Measurements from ENCODE around the gene HLA-DPB1. TPM values are rescaled to one million over a fixed set of nuclear protein-coding genes. Genes with fewer than 3 reads are reported as not detected.

The HLA-DPB1 gene
- total and polyA plus RNA-seq, 9 of the 15 experiments (the other 6 are each of a cell fraction or from before 2014, with no cell fraction given): 0.07 to 1.2 (median 0.51) TPM

GRCh38 chr6:33057222-33058150, 18.3 kb upstream of the HLA-DPB1 start:
- TF ChIP-seq NONO (IDR thresholded peaks at IDR 0.05; ENCODE audit: low read depth in 2 of 2, low read length in 1 of 2) (no peak), ZKSCAN1 (IDR thresholded peaks at IDR 0.05; ENCODE audit: low read depth, low read length) (no peak), DLX4 (CRISPR knock-in tag; IDR thresholded peaks at IDR 0.05) (no peak)
- ChIA-PET CTCF (ENCODE audit: low intra/inter-chr PET ratio) (interaction anchor here (0.6 kb wide), 1 partner anchor 88 kb away, joined by 3 read pairs; no protein-coding TSS in a partner anchor), POLR2A (interaction anchor here (0.6 to 1.7 kb wide), 3 partner anchors 10 to 160 kb away, joined by 3 to 4 read pairs (median 3); no protein-coding TSS in a partner anchor)
- in situ Hi-C loops (cut with MboI): no loop called here
- no peaks in the 10 kb centered on the region for H4K20me1 ChIP-seq (replicated peaks; ENCODE audit: control insufficient read depth, insufficient read depth, low read length)
- ATAC-seq (no peak), DNase-seq (ENCODE audit: extremely low read depth in 1 of 4, low spot score in 3 of 4) (no peak), FAIRE-seq (no peak)
- intact Hi-C loops (cut with micrococcal nuclease): no loop called here
- no TSS peak for BruUV-seq (replicated peaks)
- no peak overlapping the region for H3K4me2 ChIP-seq (ENCODE audit: insufficient read depth, low read length)
- no peak overlapping the region for H3K9ac ChIP-seq (ENCODE audit: insufficient read depth in 1 of 2, low read depth in 2 of 2, low read length in 2 of 2)
- no peaks in the 10 kb centered on the region; the same call in 1 of the 2 replicates for H3K9me3 ChIP-seq (replicated peaks; ENCODE audit: control insufficient read depth, insufficient read depth, low read depth, low read length)
- H3K27me3 ChIP-seq (ENCODE audit: control insufficient read depth in 2 of 2, insufficient read depth in 2 of 2, low read length in 2 of 2): peaks cover 0 to 2% of the 10 kb centered on the region in 2 experiments; a peak in 2 of 5 replicates
- no peak overlapping the region for H2AFZ ChIP-seq (ENCODE audit: low read depth, low read length)
- no peaks in the 10 kb centered on the region for H3K36me3 ChIP-seq (ENCODE audit: control insufficient read depth, insufficient read depth, low read length)
- 0% methylated on average over 6 of the region's 6 CpGs for WGBS (ENCODE audit: insufficient coverage, low coverage, missing lambda C conversion rate)
- H3K79me2 ChIP-seq (ENCODE audit: control insufficient read depth, insufficient read depth, low read length): no peaks in the 10 kb centered on the region
- H3K9me1 ChIP-seq (ENCODE audit: control insufficient read depth, insufficient read depth, low read length): no peaks in the 10 kb centered on the region
- H3K27ac ChIP-seq (ENCODE audit: extremely low read depth, low read depth, low read length): no peak overlapping the region
- H3K4me1 ChIP-seq (replicated peaks in 1 of 2; ENCODE audit: control insufficient read depth in 2 of 2, insufficient read depth in 2 of 2, low read length in 2 of 2): no peaks in the 10 kb centered on the region
- H3K4me3 ChIP-seq: no peak overlapping the region

Data from K562 (cell line).